ENCODE results near the gene EPHA3. TPM values are rescaled to one million over a fixed set of nuclear protein-coding genes. Genes with fewer than 3 reads are reported as not detected.
"Not testable (repeated sequence)": the region's sequence is repeated elsewhere in the genome, so short reads cannot be mapped to it uniquely, and the experiment has no call there.

EPHA3 gene
- total RNA-seq, 1 donor = 6.1 TPM

DNA sequence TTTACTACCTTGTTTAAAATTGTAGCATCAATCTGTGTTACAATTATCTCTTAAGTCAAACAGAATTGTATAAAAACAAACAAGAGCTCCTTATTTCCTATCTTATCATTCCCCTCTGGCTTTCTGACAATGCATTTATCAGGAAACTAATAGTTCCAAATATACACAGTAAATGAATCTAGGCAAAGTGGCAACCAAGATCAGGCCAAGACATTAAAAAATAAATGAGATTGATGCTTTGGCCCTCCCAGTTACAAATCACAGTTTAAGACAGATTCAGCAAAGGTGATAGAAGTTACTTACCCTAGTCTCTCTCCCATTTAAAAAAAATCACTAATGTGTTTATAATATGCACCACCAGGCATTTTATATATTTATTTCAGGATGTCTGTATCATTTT, 236.7 kb downstream of the EPHA3 start:
- H3K4me3 ChIP-seq (ENCODE audit: low read depth, low read length) = no peak overlapping the region
- no peak for DNase-seq (ENCODE audit: low read depth)
- TF ChIP-seq, protein P1, sequence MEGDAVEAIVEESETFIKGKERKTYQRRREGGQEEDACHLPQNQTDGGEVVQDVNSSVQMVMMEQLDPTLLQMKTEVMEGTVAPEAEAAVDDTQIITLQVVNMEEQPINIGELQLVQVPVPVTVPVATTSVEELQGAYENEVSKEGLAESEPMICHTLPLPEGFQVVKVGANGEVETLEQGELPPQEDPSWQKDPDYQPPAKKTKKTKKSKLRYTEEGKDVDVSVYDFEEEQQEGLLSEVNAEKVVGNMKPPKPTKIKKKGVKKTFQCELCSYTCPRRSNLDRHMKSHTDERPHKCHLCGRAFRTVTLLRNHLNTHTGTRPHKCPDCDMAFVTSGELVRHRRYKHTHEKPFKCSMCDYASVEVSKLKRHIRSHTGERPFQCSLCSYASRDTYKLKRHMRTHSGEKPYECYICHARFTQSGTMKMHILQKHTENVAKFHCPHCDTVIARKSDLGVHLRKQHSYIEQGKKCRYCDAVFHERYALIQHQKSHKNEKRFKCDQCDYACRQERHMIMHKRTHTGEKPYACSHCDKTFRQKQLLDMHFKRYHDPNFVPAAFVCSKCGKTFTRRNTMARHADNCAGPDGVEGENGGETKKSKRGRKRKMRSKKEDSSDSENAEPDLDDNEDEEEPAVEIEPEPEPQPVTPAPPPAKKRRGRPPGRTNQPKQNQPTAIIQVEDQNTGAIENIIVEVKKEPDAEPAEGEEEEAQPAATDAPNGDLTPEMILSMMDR (IDR thresholded peaks at IDR 0.05; ENCODE audit: insufficient read depth, low read length) = no peak

DNA sequence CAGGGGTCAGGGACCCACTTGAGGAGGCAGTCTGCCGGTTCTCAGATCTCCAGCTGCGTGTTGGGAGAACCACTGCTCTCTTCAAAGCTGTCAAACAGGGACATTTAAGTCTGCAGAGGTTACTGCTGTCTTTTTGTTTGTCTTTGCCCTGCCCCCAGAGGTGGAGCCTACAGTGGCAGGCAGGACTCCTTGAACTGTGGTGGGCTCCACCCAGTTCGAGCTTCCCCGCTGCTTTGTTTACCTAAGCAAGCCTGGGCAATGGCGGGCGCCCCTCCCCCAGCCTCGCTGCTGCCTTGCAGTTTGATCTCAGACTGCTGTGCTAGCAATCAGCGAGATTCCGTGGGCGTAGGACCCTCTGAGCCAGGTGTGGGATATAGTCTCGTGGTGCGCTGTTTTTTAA, 243.5 kb downstream of the EPHA3 start:
- DNase-seq (ENCODE audit: low read depth); H3K4me3 ChIP-seq (ENCODE audit: low read depth, low read length): not testable (repeated sequence)

DNA sequence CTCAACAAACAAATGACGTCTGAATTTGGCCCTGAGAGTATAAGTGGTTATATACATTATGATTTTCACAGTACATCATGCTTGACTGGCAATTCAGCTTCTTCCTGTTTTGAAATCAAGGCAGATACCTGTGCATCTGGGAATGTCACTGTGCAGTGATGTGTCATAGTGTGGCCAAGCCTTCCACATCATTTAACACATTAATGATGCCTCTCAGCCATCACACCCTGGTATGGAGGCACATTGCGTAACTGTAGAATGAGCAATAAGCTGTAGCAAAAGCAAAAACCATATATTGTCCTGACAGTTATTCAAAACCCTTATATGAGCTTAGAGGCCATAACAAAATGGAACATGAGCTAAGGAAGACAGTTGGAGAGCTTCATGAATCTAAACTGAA, 246.0 kb downstream of the EPHA3 start:
- DNase-seq (ENCODE audit: low read depth) = no peak
- H3K4me3 ChIP-seq (ENCODE audit: low read depth, low read length) = no peak overlapping the region
- TF ChIP-seq, protein P1 (IDR thresholded peaks at IDR 0.05; ENCODE audit: insufficient read depth, low read length) = no peak

DNA sequence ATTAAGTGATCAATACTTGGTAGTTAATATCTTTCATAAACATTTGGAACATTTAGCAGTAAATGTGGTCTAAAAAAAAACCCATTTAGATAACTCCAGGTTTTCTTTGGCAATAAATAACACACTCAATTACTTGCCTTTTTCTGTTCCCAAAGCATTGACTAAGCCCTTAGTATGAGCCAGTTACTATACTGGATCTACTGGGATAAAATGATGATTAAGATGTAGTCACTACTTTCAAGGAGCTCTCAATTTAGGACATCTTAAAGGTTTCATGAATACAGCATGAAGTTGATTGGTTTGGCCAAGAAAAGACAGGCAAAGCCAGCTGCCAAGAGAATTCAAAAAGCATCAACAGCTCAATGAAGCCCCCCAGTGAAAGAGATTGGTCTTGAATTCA, 250.9 kb downstream of the EPHA3 start:
- no peak for DNase-seq (ENCODE audit: low read depth)
- H3K4me3 ChIP-seq (ENCODE audit: low read depth, low read length) = no peak overlapping the region
- TF ChIP-seq, protein P1 (IDR thresholded peaks at IDR 0.05; ENCODE audit: insufficient read depth, low read length) = no peak

DNA sequence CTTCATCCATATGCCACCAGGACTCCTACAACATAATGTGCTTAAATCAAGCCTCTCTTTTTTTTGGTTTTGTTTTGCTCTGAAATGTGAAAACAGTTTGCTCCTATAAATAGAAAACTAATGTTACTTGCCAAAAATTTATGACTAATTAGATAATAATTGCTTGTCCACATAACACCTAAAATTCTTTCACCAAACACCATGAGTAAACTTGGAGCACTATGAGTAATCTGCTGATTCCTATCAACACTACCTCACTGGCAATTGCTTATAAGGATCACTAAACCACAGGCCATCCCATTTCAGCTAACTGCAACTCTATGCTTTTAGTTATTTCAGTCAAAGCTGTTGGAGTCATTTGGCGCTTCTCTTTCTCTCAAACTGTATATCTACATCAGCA, 252.7 kb downstream of the EPHA3 start:
- DNase-seq (ENCODE audit: low read depth) = no peak
- H3K4me3 ChIP-seq (ENCODE audit: low read depth, low read length) = no peak overlapping the region
- TF ChIP-seq, protein P1 (IDR thresholded peaks at IDR 0.05; ENCODE audit: insufficient read depth, low read length) = no peak

DNA sequence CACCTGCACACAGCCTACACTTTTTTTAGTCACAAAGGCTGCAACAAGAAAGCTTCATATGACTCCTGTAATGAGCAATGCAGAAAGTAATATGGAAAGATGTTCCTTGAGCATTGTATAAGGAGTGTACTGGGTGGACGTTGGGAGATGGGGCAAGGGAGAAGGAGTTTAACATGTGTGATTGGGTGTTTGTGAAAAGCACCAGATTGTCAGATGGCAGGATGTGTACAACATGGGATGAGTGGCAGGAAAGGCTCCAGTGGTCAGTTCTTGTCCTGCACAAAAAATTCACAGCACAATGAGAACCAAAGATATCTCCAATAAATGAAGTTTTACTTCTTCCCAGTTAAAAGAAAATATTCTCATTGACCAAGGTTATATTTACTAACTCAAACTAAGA, 255.1 kb downstream of the EPHA3 start:
- no peak overlapping the region for H3K4me3 ChIP-seq (ENCODE audit: low read depth, low read length)
- TF ChIP-seq, protein P1 (IDR thresholded peaks at IDR 0.05; ENCODE audit: insufficient read depth, low read length) = no peak
- DNase-seq (ENCODE audit: low read depth) = no peak

DNA sequence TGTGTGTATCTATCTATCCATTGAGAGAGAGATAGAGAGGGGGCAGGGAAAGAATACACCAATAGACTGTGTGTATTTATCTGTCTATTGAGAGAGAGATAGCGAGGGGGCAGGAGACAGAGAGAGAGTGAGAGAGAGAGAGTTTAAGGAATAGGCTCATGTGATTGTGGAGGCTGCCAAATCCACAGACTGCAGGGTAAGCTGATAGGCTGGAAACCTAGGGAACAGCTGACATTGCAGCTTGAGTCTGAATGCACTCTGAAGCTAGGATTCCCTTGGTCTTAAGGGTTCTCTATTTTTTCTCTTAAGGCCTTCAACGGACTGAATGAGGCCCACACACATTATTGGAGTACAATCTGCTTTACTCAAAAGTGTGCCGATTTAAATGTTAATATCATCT, 255.8 kb downstream of the EPHA3 start:
- no peak for DNase-seq (ENCODE audit: low read depth)
- H3K4me3 ChIP-seq (ENCODE audit: low read depth, low read length) = no peak overlapping the region
- TF ChIP-seq, protein P1 (IDR thresholded peaks at IDR 0.05; ENCODE audit: insufficient read depth, low read length) = no peak
